NCI-H526 treated with DMSO at 0.1 percent for 48 hours (cell line): ENCODE measurements around the gene DIO3.
"Not testable (repeated sequence)": the region's sequence is repeated elsewhere in the genome, so short reads cannot be mapped to it uniquely, and the experiment has no call there.

Experiments used
- DNase-seq: peaks from one replicate; lab custom pipeline; 2025; lab: John Stamatoyannopoulos, UW

DIO3 gene

GRCh38 chr14:101559624-101560533 lies 1.4 kb upstream of the DIO3 start:
- no peak for DNase-seq

GRCh38 chr14:101560534-101561113 lies 671 bp upstream of the DIO3 start:
- no peak for DNase-seq

GRCh38 chr14:101561897-101562490 lies 699 bp downstream of the DIO3 start:
- no peak for DNase-seq

- no peak for DNase-seq
Observed at GRCh38 chr14:101562659-101563351, 1.5 kb downstream of the DIO3 start.

GRCh38 chr14:101563352-101563653 lies 2.0 kb downstream of the DIO3 start:
- no peak for DNase-seq

- no peak for DNase-seq
Observed at GRCh38 chr14:101563654-101564443, 2.6 kb downstream of the DIO3 start.

GRCh38 chr14:101564444-101564776 lies 3.1 kb downstream of the DIO3 start:
- DNase-seq: no peak

- DNase-seq: no peak
Observed at GRCh38 chr14:101564819-101565698, 3.8 kb downstream of the DIO3 start.

GRCh38 chr14:101567252-101567651 lies 6.0 kb downstream of the DIO3 start:
- no peak for DNase-seq

GRCh38 chr14:101571004-101571403 lies 9.7 kb downstream of the DIO3 start:
- DNase-seq: no peak

- DNase-seq: not testable (repeated sequence)
Observed at GRCh38 chr14:101572526-101572925, 11.2 kb downstream of the DIO3 start.

- DNase-seq: no peak
Observed at GRCh38 chr14:101573289-101573688, 12.0 kb downstream of the DIO3 start.

GRCh38 chr14:101575581-101575980 lies 14.3 kb downstream of the DIO3 start:
- no peak for DNase-seq

- DNase-seq: no peak
Observed at GRCh38 chr14:101577221-101577909, 16.1 kb downstream of the DIO3 start.

GRCh38 chr14:101578489-101578888 lies 17.2 kb downstream of the DIO3 start:
- DNase-seq: no peak

GRCh38 chr14:101579372-101580080 lies 18.2 kb downstream of the DIO3 start:
- no peak for DNase-seq

GRCh38 chr14:101581806-101582205 lies 20.5 kb downstream of the DIO3 start:
- no peak for DNase-seq

- DNase-seq: no peak
Observed at GRCh38 chr14:101582294-101582693, 21.0 kb downstream of the DIO3 start.

- DNase-seq: no peak
Observed at GRCh38 chr14:101583006-101583714, 21.9 kb downstream of the DIO3 start.
